GM23338 (cell line): ENCODE data around the gene NINJ2. TPM values are rescaled to one million over a fixed set of nuclear protein-coding genes. Genes with fewer than 3 reads are reported as not detected.

Experiments used
- ATAC-seq: fragments of 200-7000 bp; cut with Tn5 transposase; 3 replicates; pipeline ENCODE4 v1.9.1; 2020
- DNase-seq: peaks from one replicate; pipeline ENCODE4 v3.0.0-alpha.2; 2015; ENCODE audit warnings: low spot score
- H2AFZ ChIP-seq: fragments of 200-600 bp; sonication (generic); 2 replicates; pipeline ENCODE4 v1.8.0; 2016; ENCODE audit warnings: antibody characterized with exemption, mild to moderate bottlenecking, moderate library complexity
- H3F3A ChIP-seq: fragments of 200-600 bp; sonication (generic); replicated peaks from 2 replicates; pipeline ENCODE4 v1.8.0; 2017; ENCODE audit warnings: antibody characterized with exemption, mixed run types, low read depth
- H3K27ac ChIP-seq: fragments of 200-600 bp; sonication (generic); 2 replicates; pipeline ENCODE4 v1.6.1; 2016; ENCODE audit warnings: low read depth
- H3K27me3 ChIP-seq: fragments of 200-600 bp; sonication (generic); 2 replicates; pipeline ENCODE4 v1.8.0; 2016; ENCODE audit warnings: mild to moderate bottlenecking, mixed run types, moderate library complexity; ENCODE audit not compliant: insufficient read depth
- H3K36me3 ChIP-seq: fragments of 200-600 bp; sonication (generic); 2 replicates; pipeline ENCODE4 v1.8.0; 2016; ENCODE audit warnings: mild to moderate bottlenecking; ENCODE audit not compliant: insufficient read depth
- H3K4me1 ChIP-seq: fragments of 200-600 bp; sonication (generic); 2 replicates; pipeline ENCODE4 v1.8.0; 2016; ENCODE audit warnings: mild to moderate bottlenecking, moderate library complexity; ENCODE audit not compliant: insufficient read depth
- H3K4me2 ChIP-seq: fragments of 200-600 bp; sonication (generic); 2 replicates; pipeline ENCODE4 v1.7.1; 2017; ENCODE audit warnings: mixed run types
- H3K4me3 ChIP-seq: fragments of 200-600 bp; sonication (generic); 2 replicates; pipeline ENCODE4 v1.6.1; 2016; ENCODE audit warnings: mixed run types
- H3K79me2 ChIP-seq: fragments of 200-600 bp; sonication (generic); replicated peaks from 2 replicates; pipeline ENCODE4 v1.8.0; 2017; ENCODE audit warnings: mild to moderate bottlenecking; ENCODE audit not compliant: insufficient read depth
- H3K9me2 ChIP-seq: fragments of 200-600 bp; sonication (generic); 2 replicates; pipeline ENCODE4 v1.8.0; 2017; ENCODE audit not compliant: insufficient read depth
- H4K20me1 ChIP-seq: fragments of 200-600 bp; sonication (generic); replicated peaks from 2 replicates; pipeline ENCODE4 v1.8.0; 2017; ENCODE audit warnings: mild to moderate bottlenecking; ENCODE audit not compliant: insufficient read depth
- H3K27ac Mint-ChIP-seq: 2 replicates; pipeline ENCODE4 v1.8.0; 2020; ENCODE audit warnings: inconsistent platforms, mild to moderate bottlenecking, moderate library complexity, mixed read lengths
- H3K27me3 Mint-ChIP-seq: 3 replicates; pipeline ENCODE4 v1.8.0; 2022; ENCODE audit warnings: low read depth, mild to moderate bottlenecking, moderate library complexity, mixed read lengths, inconsistent platforms; ENCODE audit not compliant: insufficient read depth, poor library complexity
- H3K36me3 Mint-ChIP-seq: 3 replicates; pipeline ENCODE4 v1.8.0; 2021; ENCODE audit warnings: low read depth, mild to moderate bottlenecking, inconsistent platforms, moderate library complexity, mixed read lengths
- H3K4me1 Mint-ChIP-seq: 3 replicates; pipeline ENCODE4 v1.8.0; 2020; ENCODE audit warnings: mild to moderate bottlenecking, inconsistent platforms, mixed read lengths
- H3K4me3 Mint-ChIP-seq: 3 replicates; pipeline ENCODE4 v1.8.0; 2021; ENCODE audit warnings: moderate library complexity, mild to moderate bottlenecking, inconsistent platforms, mixed read lengths
- H3K9me3 Mint-ChIP-seq: 3 replicates; pipeline ENCODE4 v1.8.0; 2020; ENCODE audit warnings: moderate library complexity, mild to moderate bottlenecking, inconsistent platforms, mixed read lengths
- CREB1 ChIP-seq: fragments of 250-450 bp; sonication (Bioruptor Pico); IDR thresholded peaks from 2 replicates; pipeline ENCODE4 v1.5.0; 2020; ENCODE audit warnings: low read depth, mild to moderate bottlenecking, moderate library complexity
- CTCF ChIP-seq, 2 experiments: fragments of 200-600 bp in 1 of 2; sonication (generic) in 1 of 2; conservative IDR thresholded peaks; 2 replicates each; pipeline versions ENCODE4 v1.5.1 to v1.6.1; 2016 to 2017; ENCODE audit warnings: antibody characterized with exemption in 2 of 2, low read depth in 2 of 2, mild to moderate bottlenecking in 2 of 2, moderate library complexity in 1 of 2
- ETS1 ChIP-seq: IDR thresholded peaks from 2 replicates; pipeline ENCODE4 v1.6.1; 2016; ENCODE audit warnings: antibody characterized with exemption
- EZH2 ChIP-seq: fragments of 200-600 bp; sonication (generic); IDR thresholded peaks from one replicate; pipeline ENCODE4 v1.8.0; 2017; ENCODE audit warnings: antibody characterized with exemption, mild to moderate bottlenecking, low read depth; ENCODE audit not compliant: unreplicated experiment
- EZH2phosphoT487 ChIP-seq: fragments of 200-600 bp; sonication (generic); IDR thresholded peaks from one replicate; pipeline ENCODE4 v1.8.1; 2018; ENCODE audit warnings: antibody characterized with exemption; ENCODE audit not compliant: unreplicated experiment
- JUNB ChIP-seq: IDR thresholded peaks from one replicate; pipeline ENCODE4 v1.6.1; 2016; ENCODE audit warnings: antibody characterized with exemption; ENCODE audit not compliant: unreplicated experiment
- NANOG ChIP-seq: IDR thresholded peaks from 2 replicates; pipeline ENCODE4 v1.6.1; 2016; ENCODE audit warnings: antibody characterized with exemption, borderline replicate concordance
- POLR2AphosphoS5 ChIP-seq: IDR thresholded peaks from 2 replicates; pipeline ENCODE4 v1.6.1; 2016; ENCODE audit warnings: antibody characterized with exemption, low read depth
- REST ChIP-seq: IDR thresholded peaks from one replicate; pipeline ENCODE4 v1.6.1; 2018; ENCODE audit warnings: antibody characterized with exemption; ENCODE audit not compliant: unreplicated experiment
- STAT1 ChIP-seq: IDR thresholded peaks from one replicate; pipeline ENCODE4 v1.6.1; 2016; ENCODE audit warnings: antibody characterized with exemption; ENCODE audit not compliant: unreplicated experiment
- ZNF114 ChIP-seq: fragments of 250-450 bp; sonication (Bioruptor Pico); IDR thresholded peaks from 2 replicates; pipeline ENCODE4 v1.5.0; 2020; ENCODE audit warnings: mild to moderate bottlenecking, moderate library complexity
- ZNF331 ChIP-seq: fragments of 250-450 bp; sonication (Bioruptor Pico); IDR thresholded peaks from 2 replicates; pipeline ENCODE4 v1.5.0; 2020; ENCODE audit warnings: low read depth, mild to moderate bottlenecking, moderate library complexity
- ZNF462 ChIP-seq: fragments of 250-450 bp; sonication (Bioruptor Pico); IDR thresholded peaks from 2 replicates; pipeline ENCODE4 v1.5.0; 2020; ENCODE audit warnings: mild to moderate bottlenecking, moderate library complexity
- polyA plus RNA-seq: library from polyadenylated mRNA; unstranded; fragments of >200 nt; fragmentation: Nextera tagmentation; extraction: Ambion mirVana; gene quantifications from 2 replicates; pipeline ENCODE4 v1.2.1, GENCODE V29; 2016
- total RNA-seq: library from RNA; depleted of rRNA; stranded (reverse); fragments of >200 nt; shearing (Covaris generic); gene quantifications from 2 replicates; pipeline ENCODE4 v1.2.3, GENCODE V29; 2014

The NINJ2 gene
- total and polyA plus RNA-seq, 2 experiments from 2014 or later = 0.94 to 2.6 TPM

- Mint-ChIP-seq H3K4me1 (peaks cover 8% of the 10 kb centered on the region), H3K27me3 (peaks cover 2% of the 10 kb centered on the region), H3K27ac (no peak overlapping the region), H3K4me3 (no peak overlapping the region), H3K36me3 (no peaks in the 10 kb centered on the region), H3K9me3 (no peaks in the 10 kb centered on the region)
- Histone ChIP-seq H3K4me1 (no peaks in the 10 kb centered on the region), H3K9me2 (no peaks in the 10 kb centered on the region), H3K79me2 (no peaks in the 10 kb centered on the region), H3K27me3 (no peaks in the 10 kb centered on the region), H3K4me3 (no peak overlapping the region), H3K36me3 (no peaks in the 10 kb centered on the region), H3K4me2 (no peak overlapping the region), H2AFZ (peak overlapping the region; percentile 59; the same call in 1 of the 2 replicates), H3K27ac (no peak overlapping the region), H4K20me1 (no peaks in the 10 kb centered on the region), H3F3A (no peaks in the 10 kb centered on the region)
- ATAC-seq = no peak
- TF ChIP-seq ZNF331 = no peak
- no peak for TF ChIP-seq CREB1 (CRISPR knock-in tag)
- TF ChIP-seq ZNF114 (CRISPR knock-in tag) = no peak
- TF ChIP-seq REST = no peak
- no peak for TF ChIP-seq STAT1
- TF ChIP-seq ZNF462 = no peak
- TF ChIP-seq POLR2AphosphoS5 = no peak
- no peak for TF ChIP-seq CTCF (conservative IDR thresholded peaks at IDR 0.05; ENCODE audit: low read depth in 2 of 2)
- TF ChIP-seq EZH2 = no peak
- TF ChIP-seq EZH2phosphoT487 = no peak
- no peak for TF ChIP-seq JUNB
- TF ChIP-seq ETS1 = no peak
- TF ChIP-seq NANOG = no peak
- DNase-seq = no peak
Measured at GRCh38 chr12:604956-605355, 58.3 kb downstream of the NINJ2 start.
